ENCODE results near the gene DKK3.

The DKK3 gene

DNA sequence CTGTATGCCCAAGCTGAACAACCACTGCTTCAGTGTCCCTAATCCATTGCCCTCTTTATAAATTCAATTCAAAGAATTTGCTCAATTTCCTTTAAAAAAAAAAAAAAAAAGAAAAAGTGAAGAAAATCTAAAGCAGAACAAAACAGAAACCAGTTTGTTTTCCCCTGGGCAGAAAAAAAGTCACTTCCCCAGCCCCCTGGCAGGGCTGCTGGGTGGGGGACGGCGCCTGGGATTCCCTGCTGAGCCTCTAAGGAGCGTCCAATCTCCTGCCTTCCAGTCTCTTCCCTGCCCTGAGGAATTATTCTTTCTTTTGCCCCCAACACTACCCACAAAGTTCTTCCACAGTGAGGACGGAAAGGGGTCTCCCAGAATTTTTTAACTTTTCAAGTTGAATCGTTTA lies 23.9 kb downstream of the DKK3 start:
- TF ChIP-seq, protein P1, sequence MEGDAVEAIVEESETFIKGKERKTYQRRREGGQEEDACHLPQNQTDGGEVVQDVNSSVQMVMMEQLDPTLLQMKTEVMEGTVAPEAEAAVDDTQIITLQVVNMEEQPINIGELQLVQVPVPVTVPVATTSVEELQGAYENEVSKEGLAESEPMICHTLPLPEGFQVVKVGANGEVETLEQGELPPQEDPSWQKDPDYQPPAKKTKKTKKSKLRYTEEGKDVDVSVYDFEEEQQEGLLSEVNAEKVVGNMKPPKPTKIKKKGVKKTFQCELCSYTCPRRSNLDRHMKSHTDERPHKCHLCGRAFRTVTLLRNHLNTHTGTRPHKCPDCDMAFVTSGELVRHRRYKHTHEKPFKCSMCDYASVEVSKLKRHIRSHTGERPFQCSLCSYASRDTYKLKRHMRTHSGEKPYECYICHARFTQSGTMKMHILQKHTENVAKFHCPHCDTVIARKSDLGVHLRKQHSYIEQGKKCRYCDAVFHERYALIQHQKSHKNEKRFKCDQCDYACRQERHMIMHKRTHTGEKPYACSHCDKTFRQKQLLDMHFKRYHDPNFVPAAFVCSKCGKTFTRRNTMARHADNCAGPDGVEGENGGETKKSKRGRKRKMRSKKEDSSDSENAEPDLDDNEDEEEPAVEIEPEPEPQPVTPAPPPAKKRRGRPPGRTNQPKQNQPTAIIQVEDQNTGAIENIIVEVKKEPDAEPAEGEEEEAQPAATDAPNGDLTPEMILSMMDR (IDR thresholded peaks at IDR 0.05; ENCODE audit: extremely low read depth, missing control alignments) = no peak
- no peak for DNase-seq (ENCODE audit: low spot score)

DNA sequence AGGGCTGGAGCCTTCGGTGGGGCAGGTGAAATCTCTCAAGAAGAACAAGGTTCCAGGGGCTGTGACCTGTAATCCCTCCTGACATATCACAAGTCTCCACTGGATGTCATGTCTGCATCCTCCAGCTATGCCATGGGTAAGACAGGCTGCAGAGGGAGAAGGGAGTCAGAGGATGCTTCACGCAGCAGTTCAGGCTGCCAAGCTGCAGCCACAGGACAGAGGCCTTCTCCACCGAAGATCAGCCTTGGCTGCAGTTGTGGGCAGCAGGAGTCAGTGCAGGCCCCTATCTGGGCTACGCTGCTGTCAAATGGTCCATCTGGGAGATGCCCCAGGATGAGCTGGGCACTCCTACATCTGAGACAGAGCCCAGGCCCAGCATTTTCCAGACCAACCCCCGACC lies 25.0 kb downstream of the DKK3 start:
- TF ChIP-seq, protein P1 (IDR thresholded peaks at IDR 0.05; ENCODE audit: extremely low read depth, missing control alignments) = no peak
- DNase-seq (ENCODE audit: low spot score) = no peak

DNA sequence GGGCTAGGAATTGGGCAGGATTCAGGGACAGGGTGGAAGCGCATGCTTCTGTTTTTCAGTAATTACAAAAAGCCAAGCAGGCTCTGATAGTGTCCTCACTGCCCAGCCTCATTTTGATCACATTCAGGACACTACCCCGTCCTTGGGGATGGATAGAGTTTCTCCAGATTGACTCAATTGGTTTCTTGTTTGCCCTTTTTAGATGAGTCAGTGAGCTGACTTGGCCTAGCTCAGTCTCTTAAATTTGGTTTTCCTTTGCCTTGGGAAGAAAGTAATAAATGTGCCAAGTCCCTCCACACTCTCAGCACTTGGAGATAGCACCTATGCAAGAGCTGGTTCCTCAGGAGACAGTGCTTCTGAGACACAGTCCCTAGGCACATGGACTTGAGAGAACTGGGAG lies 25.5 kb downstream of the DKK3 start:
- DNase-seq (ENCODE audit: low spot score) = no peak
- TF ChIP-seq, protein P1 (IDR thresholded peaks at IDR 0.05; ENCODE audit: extremely low read depth, missing control alignments) = no peak

DNA sequence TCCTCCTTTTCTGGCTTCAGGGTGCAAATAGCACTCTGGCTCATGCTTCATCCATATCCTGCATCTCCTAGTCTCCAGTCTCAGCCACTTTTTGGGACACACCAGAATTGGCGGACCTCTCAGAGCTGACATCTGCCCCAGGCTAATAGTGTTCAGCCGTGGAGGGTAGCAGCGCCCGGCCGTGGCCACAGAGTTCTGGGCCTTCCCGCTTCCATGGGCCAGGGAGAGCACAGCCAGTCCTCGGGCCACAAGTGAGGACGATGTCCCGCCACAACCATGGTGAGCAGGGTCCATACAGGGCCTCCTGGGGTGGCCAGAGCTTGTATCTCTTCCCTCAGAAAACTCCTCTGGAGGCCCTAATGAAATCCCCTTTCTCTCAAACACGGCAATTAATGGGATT lies 26.0 kb downstream of the DKK3 start:
- TF ChIP-seq, protein P1 (IDR thresholded peaks at IDR 0.05; ENCODE audit: extremely low read depth, missing control alignments) = no peak
- DNase-seq (ENCODE audit: low spot score) = no peak

DNA sequence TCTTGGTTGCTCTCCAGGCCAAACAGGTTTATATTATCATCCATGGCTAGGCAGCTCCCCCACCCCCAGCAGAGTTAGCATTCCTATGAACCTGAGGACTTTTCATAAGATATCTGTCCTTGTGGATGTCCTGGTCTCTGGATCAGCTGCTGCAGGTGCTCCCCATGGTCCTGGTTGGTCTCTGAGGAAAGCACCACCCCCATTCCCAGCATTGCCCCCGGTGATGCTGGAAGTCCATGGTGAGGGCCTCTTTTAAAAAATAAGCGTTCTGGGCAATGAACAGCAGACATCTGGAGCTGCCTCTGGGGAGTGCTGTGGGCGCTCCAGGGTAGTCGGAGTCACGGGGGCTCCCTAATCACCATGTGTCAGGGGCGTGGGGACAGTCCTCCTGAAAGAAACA lies 26.6 kb downstream of the DKK3 start:
- TF ChIP-seq, protein P1 (IDR thresholded peaks at IDR 0.05; ENCODE audit: extremely low read depth, missing control alignments) = no peak
- no peak for DNase-seq (ENCODE audit: low spot score)

DNA sequence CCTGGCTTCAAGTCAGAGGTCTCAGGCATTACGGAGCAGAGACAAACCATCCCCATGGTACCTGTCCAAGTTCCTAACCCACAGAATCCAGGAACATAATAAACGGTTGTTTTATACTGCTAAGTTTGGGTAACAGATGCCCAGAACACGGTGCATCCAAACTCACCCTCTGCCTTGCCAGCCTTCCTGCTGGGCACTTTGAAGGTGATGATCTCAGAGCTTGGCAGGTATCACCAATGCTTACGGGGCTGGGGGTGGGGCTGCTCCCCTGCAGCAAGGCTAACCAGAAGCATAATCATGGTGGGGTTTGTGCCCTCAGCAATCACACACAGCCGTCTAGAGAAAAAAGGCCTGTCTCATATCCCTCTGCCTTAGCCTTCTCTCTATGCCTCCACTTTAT lies 27.1 kb downstream of the DKK3 start:
- no peak for DNase-seq (ENCODE audit: low spot score)
- TF ChIP-seq, protein P1 (IDR thresholded peaks at IDR 0.05; ENCODE audit: extremely low read depth, missing control alignments) = no peak

DNA sequence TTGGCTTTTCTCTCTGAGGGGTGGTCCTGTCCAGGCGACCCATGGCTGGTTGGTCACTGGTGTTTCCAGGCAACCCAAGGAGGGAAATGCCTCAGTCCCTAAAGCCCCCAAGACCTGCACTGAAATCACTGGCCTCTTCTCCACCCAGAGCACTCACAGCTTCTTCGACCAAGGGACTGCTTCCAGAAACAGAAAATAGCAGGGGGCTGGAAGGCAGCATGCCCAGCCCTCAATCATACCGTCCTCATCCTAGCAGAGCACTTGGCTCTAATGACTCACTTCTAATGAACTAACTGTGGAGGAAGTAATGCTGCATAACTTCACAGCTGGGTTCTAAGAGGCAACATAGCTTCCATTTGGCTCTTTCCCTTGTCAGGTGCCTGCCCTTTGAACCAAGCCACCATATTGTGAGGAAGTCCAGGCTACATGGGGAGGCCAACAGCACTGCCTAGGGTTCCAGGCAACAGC lies 27.6 kb downstream of the DKK3 start:
- TF ChIP-seq, protein P1 (IDR thresholded peaks at IDR 0.05; ENCODE audit: extremely low read depth, missing control alignments) = no peak
- no peak for DNase-seq (ENCODE audit: low spot score)

All from GM20000 (cell line).